KOPT-K1 (cell line): Measurements from ENCODE around the gene PEX12.
"Not testable (repeated sequence)": the region's sequence is repeated elsewhere in the genome, so short reads cannot be mapped to it uniquely, and the experiment has no call there.

Experiments
- H3K27ac ChIP-seq: fragments of 200-600 bp; sonication (generic); 2 replicates; pipeline ENCODE4 v1.5.1; 2016; ENCODE audit warnings: antibody characterized with exemption, mild to moderate bottlenecking, low read depth, low read length; ENCODE audit not compliant: poor library complexity, severe bottlenecking
- H3K36me3 ChIP-seq: fragments of 200-600 bp; sonication (generic); 2 replicates; pipeline ENCODE4 v1.5.1; 2017; ENCODE audit warnings: antibody characterized with exemption, mild to moderate bottlenecking, low read length, moderate library complexity; ENCODE audit not compliant: insufficient read depth
- H3K9me3 ChIP-seq: fragments of 200-600 bp; sonication (generic); 2 replicates; pipeline ENCODE4 v1.5.1; 2017; ENCODE audit warnings: antibody characterized with exemption, low read length, mild to moderate bottlenecking; ENCODE audit not compliant: insufficient read depth, poor library complexity, severe bottlenecking

Gene PEX12

GRCh38 chr17:35578197-35578928, at the start of gene PEX12:
Gene PEX12, minus strand, starts transcription at chr17:35578571. Its CDS starts 550 bp downstream, at chr17:35578021.
- Histone ChIP-seq H3K36me3 (peaks cover 35% of the 10 kb centered on the region), H3K27ac (peak within 1 kb of the TSS; percentile 88), H3K9me3 (no peaks in the 10 kb centered on the region)

GRCh38 chr17:35627417-35627816, 49.0 kb upstream of the PEX12 start:
- peaks cover 69% of the 10 kb centered on the region for H3K36me3 ChIP-seq
- no peaks in the 10 kb centered on the region for H3K9me3 ChIP-seq
- H3K27ac ChIP-seq = no peak overlapping the region

- Histone ChIP-seq H3K36me3 (peaks cover 48% of the 10 kb centered on the region), H3K9me3 (no peaks in the 10 kb centered on the region), H3K27ac (no peak overlapping the region)
Measured at GRCh38 chr17:35621768-35622167, 43.4 kb upstream of the PEX12 start.

GRCh38 chr17:35618628-35619027, 40.3 kb upstream of the PEX12 start:
- Histone ChIP-seq H3K9me3 (no peaks in the 10 kb centered on the region), H3K36me3 (peaks cover 26% of the 10 kb centered on the region; the same call in 1 of the 2 replicates), H3K27ac (no peak overlapping the region)

GRCh38 chr17:35617505-35617904, 39.1 kb upstream of the PEX12 start:
- Histone ChIP-seq H3K36me3 (peaks cover 26% of the 10 kb centered on the region; the same call in 1 of the 2 replicates), H3K9me3 (no peaks in the 10 kb centered on the region)

GRCh38 chr17:35616536-35616935, 38.2 kb upstream of the PEX12 start:
- peaks cover 35% of the 10 kb centered on the region; the same call in 1 of the 2 replicates for H3K36me3 ChIP-seq

More at GRCh38 chr17:35617505-35617904, 39.1 kb upstream of the PEX12 start:
- no peak overlapping the region for H3K27ac ChIP-seq

GRCh38 chr17:35614810-35615209, 36.4 kb upstream of the PEX12 start:
- Histone ChIP-seq H3K9me3 (no peaks in the 10 kb centered on the region), H3K27ac (no peak overlapping the region), H3K36me3 (peaks cover 47% of the 10 kb centered on the region)

More at GRCh38 chr17:35616536-35616935, 38.2 kb upstream of the PEX12 start:
- Histone ChIP-seq H3K27ac (no peak overlapping the region), H3K9me3 (no peaks in the 10 kb centered on the region)

- no peak overlapping the region for H3K27ac ChIP-seq
- peaks cover 54% of the 10 kb centered on the region for H3K36me3 ChIP-seq
- no peaks in the 10 kb centered on the region for H3K9me3 ChIP-seq
Measured at GRCh38 chr17:35612924-35613521, 34.7 kb upstream of the PEX12 start.

- not testable (repeated sequence) for H3K9me3 ChIP-seq, H3K27ac ChIP-seq
- H3K36me3 ChIP-seq = peaks cover 74% of the 10 kb centered on the region
Measured at GRCh38 chr17:35610746-35611145, 32.4 kb upstream of the PEX12 start.

- H3K9me3 ChIP-seq = no peaks in the 10 kb centered on the region
- H3K36me3 ChIP-seq = peaks cover 74% of the 10 kb centered on the region
- H3K27ac ChIP-seq = no peak overlapping the region
Measured at GRCh38 chr17:35609831-35610230, 31.5 kb upstream of the PEX12 start.

GRCh38 chr17:35607239-35607847, 29.0 kb upstream of the PEX12 start:
- peaks cover 86% of the 10 kb centered on the region for H3K36me3 ChIP-seq
- no peaks in the 10 kb centered on the region for H3K9me3 ChIP-seq
- no peak overlapping the region for H3K27ac ChIP-seq

GRCh38 chr17:35605678-35606077, 27.3 kb upstream of the PEX12 start:
- no peaks in the 10 kb centered on the region for H3K9me3 ChIP-seq
- no peak overlapping the region for H3K27ac ChIP-seq
- H3K36me3 ChIP-seq = peaks cover 85% of the 10 kb centered on the region

GRCh38 chr17:35603674-35604073, 25.3 kb upstream of the PEX12 start:
- no peaks in the 10 kb centered on the region for H3K9me3 ChIP-seq
- no peak overlapping the region for H3K27ac ChIP-seq
- H3K36me3 ChIP-seq = peaks cover 84% of the 10 kb centered on the region

GRCh38 chr17:35597604-35598003, 19.2 kb upstream of the PEX12 start:
- H3K36me3 ChIP-seq = peaks cover 78% of the 10 kb centered on the region
- H3K9me3 ChIP-seq = no peaks in the 10 kb centered on the region
- no peak overlapping the region for H3K27ac ChIP-seq

- Histone ChIP-seq H3K36me3 (peaks cover 69% of the 10 kb centered on the region), H3K9me3 (no peaks in the 10 kb centered on the region), H3K27ac (no peak overlapping the region)
Measured at GRCh38 chr17:35596530-35597233, 18.3 kb upstream of the PEX12 start.
